Smooth muscle cell (in vitro differentiated cells): ENCODE measurements around the gene HOOK1. TPM values are rescaled to one million over a fixed set of nuclear protein-coding genes. Genes with fewer than 3 reads are reported as not detected.

Experiments used
- DNase-seq: peaks from one replicate; lab custom pipeline; 2025; ENCODE audit not compliant: unreplicated experiment; lab: John Stamatoyannopoulos, UW
- H2AFZ ChIP-seq: fragments of 200-600 bp; sonication (generic); 2 replicates; pipeline ENCODE4 v1.6.0; 2016; ENCODE audit warnings: antibody characterized with exemption, low read depth, mild to moderate bottlenecking
- H3F3A ChIP-seq: fragments of 200-600 bp; sonication (generic); 2 replicates; pipeline ENCODE4 v1.6.0; 2017; ENCODE audit warnings: antibody characterized with exemption, low read depth
- H3K27ac ChIP-seq: fragments of 200-600 bp; sonication (generic); 2 replicates; pipeline ENCODE4 v1.5.1; 2016; ENCODE audit warnings: low read depth, mild to moderate bottlenecking
- H3K27me3 ChIP-seq: fragments of 200-600 bp; sonication (generic); 2 replicates; pipeline ENCODE4 v1.6.1; 2016; ENCODE audit warnings: low read depth, mild to moderate bottlenecking
- H3K36me3 ChIP-seq: fragments of 200-600 bp; sonication (generic); 2 replicates; pipeline ENCODE4 v1.5.1; 2016; ENCODE audit warnings: low read depth
- H3K4me1 ChIP-seq: fragments of 200-600 bp; sonication (generic); 2 replicates; pipeline ENCODE4 v1.5.1; 2016; ENCODE audit warnings: low read depth
- H3K4me2 ChIP-seq: fragments of 200-600 bp; sonication (generic); 2 replicates; pipeline ENCODE4 v1.6.0; 2016; ENCODE audit warnings: mild to moderate bottlenecking
- H3K4me3 ChIP-seq: fragments of 200-600 bp; sonication (generic); 2 replicates; pipeline ENCODE4 v1.5.1; 2016; ENCODE audit warnings: mild to moderate bottlenecking
- H3K79me2 ChIP-seq: fragments of 200-600 bp; sonication (generic); 2 replicates; pipeline ENCODE4 v1.6.0; 2016; ENCODE audit warnings: low read depth, mild to moderate bottlenecking
- H3K9ac ChIP-seq: fragments of 200-600 bp; sonication (generic); 2 replicates; pipeline ENCODE4 v1.6.0; 2016; ENCODE audit warnings: low read depth
- H3K9me3 ChIP-seq: fragments of 200-600 bp; sonication (generic); replicated peaks from 2 replicates; pipeline ENCODE4 v1.5.1; 2016; ENCODE audit warnings: low read depth
- H4K20me1 ChIP-seq: fragments of 200-600 bp; sonication (generic); 2 replicates; pipeline ENCODE4 v1.6.0; 2016; ENCODE audit warnings: low read depth
- WGBS: methylation state at CpG from one replicate; pipeline ENCODE4 v1.1.7; 2016; ENCODE audit warnings: low lambda C conversion rate; 5-methylcytosine and 5-hydroxymethylcytosine counted together
- polyA plus RNA-seq: library from polyadenylated mRNA; unstranded; fragments of >200 nt; fragmentation: Nextera tagmentation; extraction: Ambion mirVana; gene quantifications from 2 replicates; pipeline ENCODE4 v1.2.1, GENCODE V29; 2016
- total RNA-seq: library from RNA; depleted of rRNA; stranded (reverse); fragments of >200 nt; gene quantifications from 2 replicates; pipeline ENCODE4 v1.2.3, GENCODE V29; 2014
- TF ChIP-seq, protein P1 (sequence below): fragments of 200-600 bp; sonication (generic); IDR thresholded peaks from 2 replicates; pipeline ENCODE4 v1.5.1; 2017; ENCODE audit warnings: borderline replicate concordance, mild to moderate bottlenecking, antibody characterized with exemption; ENCODE audit not compliant: insufficient read depth, poor library complexity, severe bottlenecking

Gene HOOK1
- total and polyA plus RNA-seq, 2 experiments from 2014 or later, result 0.80 to 5.2 TPM

DNA sequence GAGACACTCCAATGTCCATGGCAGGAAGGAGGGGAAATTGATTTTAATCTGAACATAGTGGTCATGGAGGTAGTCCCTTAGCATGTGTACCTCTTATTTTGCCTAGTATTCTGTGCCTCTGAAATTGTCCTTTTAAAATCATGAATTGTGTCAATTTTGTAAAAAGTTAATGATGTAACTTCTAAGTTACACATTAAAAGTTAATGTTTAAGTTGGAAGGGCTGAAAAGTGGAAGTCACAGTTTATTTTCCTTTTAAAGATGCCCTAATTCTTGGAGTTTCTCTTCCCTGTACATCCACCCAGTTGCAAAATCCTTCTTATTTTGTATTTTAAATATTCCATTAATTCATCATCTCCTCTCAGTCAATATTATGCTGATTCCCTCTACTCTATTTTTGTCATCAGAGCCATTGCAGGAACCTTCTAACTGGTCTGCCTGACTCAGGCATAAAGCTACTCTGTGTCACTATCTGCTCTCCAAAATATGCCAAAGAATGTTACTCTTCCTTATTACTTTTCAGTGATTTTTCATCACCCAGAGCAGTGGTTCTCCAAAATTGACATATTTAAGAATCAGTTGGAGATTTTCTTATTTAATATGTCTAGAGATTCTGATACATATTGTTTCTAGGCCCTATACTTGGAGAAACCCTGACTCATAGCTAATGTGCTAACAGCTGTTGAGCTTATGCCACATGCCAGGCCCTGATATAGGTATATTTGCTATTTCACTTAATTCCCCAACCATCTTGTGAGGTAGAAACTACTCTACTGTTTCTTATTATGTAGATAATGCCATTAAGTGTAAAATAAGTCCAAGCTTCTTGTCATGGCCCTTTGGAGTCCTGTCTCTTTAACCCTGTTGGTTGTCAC, 5.1 kb downstream of the HOOK1 start:
- H3K4me1 ChIP-seq, result no peaks in the 10 kb centered on the region

DNA sequence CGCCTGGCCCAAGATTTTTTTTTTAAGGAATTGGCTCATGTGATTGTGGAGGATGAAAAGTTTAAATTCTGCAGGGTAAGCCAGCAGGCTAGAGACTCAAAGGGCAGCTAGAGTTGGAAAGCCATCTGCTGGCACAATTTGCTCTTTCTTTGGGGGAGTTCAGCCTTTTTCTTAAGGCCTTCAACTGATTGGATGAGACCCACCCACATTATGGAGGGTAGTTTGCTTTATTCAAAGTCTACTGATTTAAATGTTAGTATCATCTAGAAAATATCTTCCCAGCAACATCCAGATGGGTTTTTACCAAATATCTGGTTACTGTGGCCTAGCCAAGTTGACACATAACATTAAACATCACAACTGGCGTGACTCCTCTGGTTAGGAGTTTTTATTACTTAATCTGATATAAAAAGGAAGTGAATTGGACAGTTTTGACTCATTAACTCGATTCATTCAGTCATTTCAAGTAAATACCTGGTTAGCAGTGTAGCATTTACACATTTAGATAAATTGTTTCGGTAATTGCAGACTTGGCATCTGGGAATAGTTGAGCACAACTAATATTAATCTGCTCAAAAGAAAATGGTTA, 12.4 kb downstream of the HOOK1 start:
- Histone ChIP-seq H3K4me1 (no peaks in the 10 kb centered on the region), H3K36me3 (no peaks in the 10 kb centered on the region), H3K9me3 (no peaks in the 10 kb centered on the region), H3K4me2 (no peak overlapping the region), H3K27me3 (no peaks in the 10 kb centered on the region), H3F3A (no peaks in the 10 kb centered on the region), H3K79me2 (no peaks in the 10 kb centered on the region), H3K27ac (no peak overlapping the region), H3K4me3 (no peak overlapping the region), H3K9ac (no peak overlapping the region), H2AFZ (no peak overlapping the region), H4K20me1 (no peaks in the 10 kb centered on the region)
- DNase-seq, result no peak
- TF ChIP-seq, protein P1, sequence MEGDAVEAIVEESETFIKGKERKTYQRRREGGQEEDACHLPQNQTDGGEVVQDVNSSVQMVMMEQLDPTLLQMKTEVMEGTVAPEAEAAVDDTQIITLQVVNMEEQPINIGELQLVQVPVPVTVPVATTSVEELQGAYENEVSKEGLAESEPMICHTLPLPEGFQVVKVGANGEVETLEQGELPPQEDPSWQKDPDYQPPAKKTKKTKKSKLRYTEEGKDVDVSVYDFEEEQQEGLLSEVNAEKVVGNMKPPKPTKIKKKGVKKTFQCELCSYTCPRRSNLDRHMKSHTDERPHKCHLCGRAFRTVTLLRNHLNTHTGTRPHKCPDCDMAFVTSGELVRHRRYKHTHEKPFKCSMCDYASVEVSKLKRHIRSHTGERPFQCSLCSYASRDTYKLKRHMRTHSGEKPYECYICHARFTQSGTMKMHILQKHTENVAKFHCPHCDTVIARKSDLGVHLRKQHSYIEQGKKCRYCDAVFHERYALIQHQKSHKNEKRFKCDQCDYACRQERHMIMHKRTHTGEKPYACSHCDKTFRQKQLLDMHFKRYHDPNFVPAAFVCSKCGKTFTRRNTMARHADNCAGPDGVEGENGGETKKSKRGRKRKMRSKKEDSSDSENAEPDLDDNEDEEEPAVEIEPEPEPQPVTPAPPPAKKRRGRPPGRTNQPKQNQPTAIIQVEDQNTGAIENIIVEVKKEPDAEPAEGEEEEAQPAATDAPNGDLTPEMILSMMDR, result no peak
- 93% methylated on average over 4 of the region's 4 CpGs for WGBS

More for the DNA sequence above, 5.1 kb downstream of the HOOK1 start:
- Histone ChIP-seq H3K27ac (no peak overlapping the region), H3K4me3 (no peak overlapping the region), H3F3A (no peaks in the 10 kb centered on the region), H3K79me2 (no peaks in the 10 kb centered on the region), H2AFZ (no peak overlapping the region), H3K27me3 (peaks cover 33% of the 10 kb centered on the region), H4K20me1 (no peaks in the 10 kb centered on the region), H3K4me2 (no peak overlapping the region), H3K9ac (no peak overlapping the region), H3K36me3 (no peaks in the 10 kb centered on the region), H3K9me3 (no peaks in the 10 kb centered on the region)
- no peak for DNase-seq
- TF ChIP-seq, protein P1, result no peak

DNA sequence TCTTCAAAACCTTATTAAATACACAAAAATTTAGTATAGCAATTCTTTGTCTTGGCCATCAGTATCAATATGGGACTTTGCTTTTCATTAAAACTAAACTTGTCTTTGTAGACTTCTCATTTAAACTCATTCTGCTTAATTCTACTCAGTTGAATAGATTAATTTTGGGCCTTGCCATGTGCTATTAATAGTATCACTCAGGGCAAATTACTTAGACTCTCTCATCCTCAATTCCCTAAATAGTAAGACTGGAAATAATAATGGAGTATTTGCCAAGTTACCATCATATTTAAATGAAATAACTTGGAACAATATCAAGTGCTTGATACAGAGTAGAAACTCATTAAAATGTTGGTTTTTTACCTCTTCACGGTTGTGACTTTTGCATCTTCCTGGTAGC, 13.4 kb downstream of the HOOK1 start:
- no peaks in the 10 kb centered on the region for H3K79me2 ChIP-seq
- no peaks in the 10 kb centered on the region for H4K20me1 ChIP-seq
- H3K4me2 ChIP-seq, result no peak overlapping the region
- WGBS, result 100% methylated on average over 1 of the region's 1 CpG
- no peaks in the 10 kb centered on the region for H3K36me3 ChIP-seq
- H3F3A ChIP-seq, result no peaks in the 10 kb centered on the region
- H3K27ac ChIP-seq, result no peak overlapping the region
- H3K4me1 ChIP-seq, result no peaks in the 10 kb centered on the region
- no peak for DNase-seq
- TF ChIP-seq, protein P1, result no peak
- H3K27me3 ChIP-seq, result no peaks in the 10 kb centered on the region
- no peak overlapping the region for H3K9ac ChIP-seq
- H3K9me3 ChIP-seq, result no peaks in the 10 kb centered on the region
- no peak overlapping the region for H3K4me3 ChIP-seq
- H2AFZ ChIP-seq, result no peak overlapping the region
